Measurements from ENCODE around the gene DDAH2.
A peak's percentile ranks its signal among the peaks of the same experiment; 100 is the strongest.

Gene DDAH2

DNA sequence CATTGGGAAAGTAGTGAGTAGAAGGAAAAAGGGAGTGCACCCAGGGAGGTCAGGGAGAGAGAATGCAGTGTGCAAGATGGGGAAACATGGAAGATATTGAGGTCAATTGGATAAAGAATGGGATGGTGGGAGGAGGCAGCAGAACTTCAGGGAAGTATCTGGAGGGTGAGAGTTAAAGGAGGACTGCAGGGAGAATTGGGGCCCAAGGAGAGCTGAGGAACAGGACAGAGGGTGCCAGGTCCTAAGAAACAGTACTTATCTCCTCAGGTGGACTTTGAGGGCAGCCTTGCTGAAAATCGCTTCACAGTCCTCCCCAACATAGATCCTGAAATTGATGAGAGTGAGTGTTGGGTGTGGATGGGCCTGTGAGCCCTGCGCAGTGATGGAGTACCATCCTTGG is 29.2 kb upstream of the DDAH2 start:
- no peak overlapping the region for H3K27ac ChIP-seq
- in situ Hi-C loops (cut with HindIII; ENCODE audit: low pct_ligation_motif_present, low sequenced_read_pairs), result no loop called here
- no peak overlapping the region for H3K4me3 ChIP-seq (ENCODE audit: low read depth, low read length)
- H3K27me3 ChIP-seq (replicated peaks), result no peaks in the 10 kb centered on the region
- H3K36me3 ChIP-seq (replicated peaks), result no peaks in the 10 kb centered on the region
- DNase-seq, result no peak
- TF ChIP-seq, protein P1, sequence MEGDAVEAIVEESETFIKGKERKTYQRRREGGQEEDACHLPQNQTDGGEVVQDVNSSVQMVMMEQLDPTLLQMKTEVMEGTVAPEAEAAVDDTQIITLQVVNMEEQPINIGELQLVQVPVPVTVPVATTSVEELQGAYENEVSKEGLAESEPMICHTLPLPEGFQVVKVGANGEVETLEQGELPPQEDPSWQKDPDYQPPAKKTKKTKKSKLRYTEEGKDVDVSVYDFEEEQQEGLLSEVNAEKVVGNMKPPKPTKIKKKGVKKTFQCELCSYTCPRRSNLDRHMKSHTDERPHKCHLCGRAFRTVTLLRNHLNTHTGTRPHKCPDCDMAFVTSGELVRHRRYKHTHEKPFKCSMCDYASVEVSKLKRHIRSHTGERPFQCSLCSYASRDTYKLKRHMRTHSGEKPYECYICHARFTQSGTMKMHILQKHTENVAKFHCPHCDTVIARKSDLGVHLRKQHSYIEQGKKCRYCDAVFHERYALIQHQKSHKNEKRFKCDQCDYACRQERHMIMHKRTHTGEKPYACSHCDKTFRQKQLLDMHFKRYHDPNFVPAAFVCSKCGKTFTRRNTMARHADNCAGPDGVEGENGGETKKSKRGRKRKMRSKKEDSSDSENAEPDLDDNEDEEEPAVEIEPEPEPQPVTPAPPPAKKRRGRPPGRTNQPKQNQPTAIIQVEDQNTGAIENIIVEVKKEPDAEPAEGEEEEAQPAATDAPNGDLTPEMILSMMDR (IDR thresholded peaks at IDR 0.05; ENCODE audit: low read depth, low read length, missing control alignments), result no peak

- H3K4me3 ChIP-seq (ENCODE audit: low read depth, low read length), result no peak overlapping the region
- peak overlapping the region; percentile 77 for H3K27ac ChIP-seq
- TF ChIP-seq, protein P1 (IDR thresholded peaks at IDR 0.05; ENCODE audit: low read depth, low read length, missing control alignments), result no peak
- no peaks in the 10 kb centered on the region for H3K36me3 ChIP-seq (replicated peaks)
- in situ Hi-C loops (cut with HindIII; ENCODE audit: low pct_ligation_motif_present, low sequenced_read_pairs), result no loop called here
- DNase-seq, result peak; percentile 85
- H3K27me3 ChIP-seq (replicated peaks), result no peaks in the 10 kb centered on the region
Observed at GRCh38 chr6:31752739-31753319, 23.7 kb upstream of the DDAH2 start.

DNA sequence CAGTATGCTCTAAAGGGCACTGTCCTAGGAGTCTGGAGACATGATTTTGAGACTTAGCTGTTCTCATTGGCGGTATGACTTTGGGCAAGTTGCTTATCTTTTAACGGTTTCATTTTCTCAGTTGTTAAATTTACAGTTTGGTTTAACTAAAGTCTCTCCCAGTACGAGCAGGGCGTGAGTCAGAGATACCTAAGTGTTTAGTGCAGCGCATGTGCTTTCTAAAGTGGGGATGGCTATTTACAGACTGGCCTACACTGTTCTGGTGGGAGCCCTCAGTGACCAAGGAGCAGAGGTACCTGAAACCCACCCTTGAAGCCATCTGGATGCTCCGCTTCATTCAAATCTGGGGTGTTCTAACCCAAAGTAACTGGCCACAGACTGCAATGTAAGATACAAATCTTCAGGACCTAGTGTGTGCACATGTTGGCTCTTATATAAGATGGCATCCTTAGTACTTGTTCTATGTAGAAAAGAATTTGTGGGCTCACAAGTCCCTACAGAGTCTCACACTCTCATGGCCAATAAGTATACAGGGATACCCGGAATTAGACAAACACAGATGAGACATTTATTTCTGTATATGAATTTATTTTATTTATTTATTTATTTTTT is 21.4 kb upstream of the DDAH2 start:
- Histone ChIP-seq H3K36me3 (replicated peaks) (no peaks in the 10 kb centered on the region), H3K27ac (no peak overlapping the region), H3K4me3 (ENCODE audit: low read depth, low read length) (no peak overlapping the region), H3K27me3 (replicated peaks) (no peaks in the 10 kb centered on the region)
- DNase-seq, result no peak
- TF ChIP-seq, protein P1 (IDR thresholded peaks at IDR 0.05; ENCODE audit: low read depth, low read length, missing control alignments), result no peak
- in situ Hi-C loops (cut with HindIII; ENCODE audit: low pct_ligation_motif_present, low sequenced_read_pairs), result no loop called here

DNA sequence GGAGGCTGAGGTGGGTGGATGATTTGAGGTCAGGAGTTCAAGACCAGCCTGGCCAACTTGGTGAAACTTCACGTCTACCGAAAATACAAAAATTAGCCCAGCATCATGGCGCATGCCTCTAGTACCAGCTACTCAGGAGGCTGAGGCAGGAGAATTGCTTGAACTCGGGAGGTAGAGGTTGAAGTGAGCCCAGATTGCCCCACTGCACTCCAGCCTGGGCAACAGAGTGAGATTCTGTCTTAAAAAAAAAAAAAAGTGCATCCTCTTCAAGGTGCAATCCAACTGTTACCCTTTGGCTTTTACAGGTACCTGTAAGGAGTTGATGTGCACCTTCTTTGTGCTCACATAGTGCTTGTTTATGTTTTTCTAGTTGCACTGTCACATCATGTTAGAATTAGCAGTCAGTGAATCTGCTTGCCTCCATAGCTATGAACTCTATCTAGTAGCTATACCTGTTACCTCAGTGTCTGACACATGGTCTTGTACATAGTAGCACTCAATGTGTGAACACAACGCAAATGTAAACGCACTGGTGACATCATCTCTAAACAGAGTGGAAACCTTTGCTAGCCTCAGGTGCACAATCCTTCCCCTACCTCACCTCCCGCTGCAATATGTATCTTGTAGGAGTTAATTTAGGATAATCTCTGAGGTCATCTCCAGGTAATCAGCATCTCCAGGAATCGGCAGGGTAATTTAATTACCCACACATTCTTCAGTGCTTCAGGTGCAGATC is 20.4 kb upstream of the DDAH2 start:
- H3K36me3 ChIP-seq (replicated peaks), result no peaks in the 10 kb centered on the region
- no peak for DNase-seq
- no peak overlapping the region for H3K27ac ChIP-seq
- no peak overlapping the region for H3K4me3 ChIP-seq (ENCODE audit: low read depth, low read length)
- in situ Hi-C loops (cut with HindIII; ENCODE audit: low pct_ligation_motif_present, low sequenced_read_pairs), result no loop called here
- TF ChIP-seq, protein P1 (IDR thresholded peaks at IDR 0.05; ENCODE audit: low read depth, low read length, missing control alignments), result no peak
- no peaks in the 10 kb centered on the region for H3K27me3 ChIP-seq (replicated peaks)

- DNase-seq, result no peak
- Histone ChIP-seq H3K27ac (no peak overlapping the region), H3K4me3 (ENCODE audit: low read depth, low read length) (no peak overlapping the region), H3K36me3 (replicated peaks) (peaks cover 3% of the 10 kb centered on the region), H3K27me3 (replicated peaks) (no peaks in the 10 kb centered on the region)
- in situ Hi-C loops (cut with HindIII; ENCODE audit: low pct_ligation_motif_present, low sequenced_read_pairs), result no loop called here
- TF ChIP-seq, protein P1 (IDR thresholded peaks at IDR 0.05; ENCODE audit: low read depth, low read length, missing control alignments), result no peak
Observed at GRCh38 chr6:31744422-31744821, 15.3 kb upstream of the DDAH2 start.
